ENCODE measurements around the gene NBL1. TPM values are rescaled to one million over a fixed set of nuclear protein-coding genes. Genes with fewer than 3 reads are reported as not detected.

Gene NBL1
- total and polyA plus RNA-seq, 2 of the 4 experiments (the other 2 are of a cell fraction): 14.0 to 54.2 TPM

GRCh38 chr1:19705464-19705863 is 61.4 kb downstream of the NBL1 start:
- Histone ChIP-seq H3K56ac (ENCODE audit: extremely low read depth, insufficient read depth, low read length) (no peak overlapping the region), H3K9me1 (ENCODE audit: insufficient read depth, low read length) (no peaks in the 10 kb centered on the region), H2AFZ (replicated peaks; ENCODE audit: low read length, poor library complexity) (no peak overlapping the region), H3K23ac (ENCODE audit: low read depth, low read length) (no peak overlapping the region), H3K9me3 (ENCODE audit: control insufficient read depth, insufficient read depth, low read length) (no peaks in the 10 kb centered on the region), H3K36me3 (ENCODE audit: control insufficient read depth, insufficient read depth, low read length) (peaks cover 4% of the 10 kb centered on the region; the same call in 1 of the 2 replicates), H3K4ac (ENCODE audit: low read depth, low read length) (no peak overlapping the region), H3K4me2 (ENCODE audit: low read depth, low read length) (no peak overlapping the region), H3K27me3 (ENCODE audit: control insufficient read depth, insufficient read depth, low read length) (no peaks in the 10 kb centered on the region), H2BK5ac (ENCODE audit: low read depth, low read length, poor library complexity, severe bottlenecking) (no peak overlapping the region), H2AK9ac (replicated peaks; ENCODE audit: low read depth, low read length, poor library complexity) (no peak overlapping the region), H3K27ac (ENCODE audit: insufficient read depth, low read length) (no peak overlapping the region), H4K8ac (ENCODE audit: low read depth in 2 of 2, low read length in 2 of 2) (no peak overlapping the region), H3K18ac (ENCODE audit: low read depth, low read length) (no peak overlapping the region), H4K91ac (ENCODE audit: insufficient read depth, low read depth, low read length) (no peak overlapping the region), H3K14ac (replicated peaks; ENCODE audit: low read depth, low read length) (no peak overlapping the region), H2BK120ac (ENCODE audit: low read depth, low read length) (no peak overlapping the region), H2AK5ac (ENCODE audit: low read depth, low read length) (no peak overlapping the region), H2BK20ac (ENCODE audit: low read depth, low read length) (no peak overlapping the region), H4K5ac (ENCODE audit: low read depth, low read length) (no peak overlapping the region), H3K4me3 (ENCODE audit: insufficient read depth, low read depth, low read length) (no peak overlapping the region), H3K79me1 (ENCODE audit: low read depth in 1 of 2, low read length in 2 of 2) (no peaks in the 10 kb centered on the region), H2BK15ac (ENCODE audit: low read depth, low read length) (no peak overlapping the region), H3K4me1 (ENCODE audit: control insufficient read depth, insufficient read depth, low read length) (no peaks in the 10 kb centered on the region), H4K20me1 (ENCODE audit: insufficient read depth, low read length) (no peaks in the 10 kb centered on the region), H3K9ac (ENCODE audit: low read depth, low read length) (no peak overlapping the region)
- no peak for TF ChIP-seq ELK1 (IDR thresholded peaks at IDR 0.05; ENCODE audit: borderline replicate concordance, low read depth, low read length)
- no peak for TF ChIP-seq FOS (IDR thresholded peaks at IDR 0.05; ENCODE audit: low read depth, low read length)
- no peak for TF ChIP-seq CHD1 (IDR thresholded peaks at IDR 0.05; ENCODE audit: low read depth, low read length)
- no peak for TF ChIP-seq RFX5 (IDR thresholded peaks at IDR 0.05; ENCODE audit: low read depth, low read length)
- no peak for TF ChIP-seq CEBPB (IDR thresholded peaks at IDR 0.05; ENCODE audit: low read depth, low read length)
- no peak for TF ChIP-seq CTCF (conservative IDR thresholded peaks at IDR 0.05; ENCODE audit: low read depth, low read length)
- no peak for TF ChIP-seq USF2 (IDR thresholded peaks at IDR 0.05; ENCODE audit: low read depth, low read length)
- no peak for TF ChIP-seq POLR2A (IDR thresholded peaks at IDR 0.05; ENCODE audit: low read depth, low read length)
- TF ChIP-seq MXI1 (IDR thresholded peaks at IDR 0.05; ENCODE audit: borderline replicate concordance, low read depth, low read length): no peak
- dilution Hi-C loops (cut with HindIII; ENCODE audit: low sequenced_read_pairs, unreplicated experiment) (no loop called here), in situ Hi-C loops (cut with MboI; ENCODE audit: low sequenced_read_pairs) (no loop called here), intact Hi-C loops (cut with micrococcal nuclease) (no loop called here)
- ChIA-PET CTCF (interaction anchor here (0.6 to 3.9 kb wide), 5 partner anchors 8 to 650 kb away, joined by 3 to 27 read pairs (median 3); no protein-coding TSS in a partner anchor), POLR2A (ENCODE audit: unreplicated experiment) (interaction anchor here (0.5 kb wide), 1 partner anchor 44 kb away, joined by 4 read pairs; no protein-coding TSS in a partner anchor)
- no TSS peak for BruUV-seq (replicated peaks)
- no peak for DNase-seq
- WGBS, 2 experiments (ENCODE audit: extremely low coverage in 2 of 2, insufficient read length in 1 of 2): no CpG with 5 or more reads among the region's 4 CpGs
- ATAC-seq (ENCODE audit: low read depth): no peak

Measured in IMR-90 (cell line).